IPS-18c (cell line): ENCODE data around the gene NOP9.

Experiments used
- H3K4me3 ChIP-seq: 2 replicates; pipeline ENCODE4 v1.7.0; 2013; ENCODE audit warnings: low read depth, mild to moderate bottlenecking, low read length, moderate library complexity; ENCODE audit not compliant: insufficient read depth
- H3K9me3 ChIP-seq: one replicate; pipeline ENCODE4 v1.6.1; 2013; ENCODE audit warnings: mild to moderate bottlenecking, low read length, moderate library complexity; ENCODE audit not compliant: control insufficient read depth, insufficient read depth

Gene NOP9

DNA sequence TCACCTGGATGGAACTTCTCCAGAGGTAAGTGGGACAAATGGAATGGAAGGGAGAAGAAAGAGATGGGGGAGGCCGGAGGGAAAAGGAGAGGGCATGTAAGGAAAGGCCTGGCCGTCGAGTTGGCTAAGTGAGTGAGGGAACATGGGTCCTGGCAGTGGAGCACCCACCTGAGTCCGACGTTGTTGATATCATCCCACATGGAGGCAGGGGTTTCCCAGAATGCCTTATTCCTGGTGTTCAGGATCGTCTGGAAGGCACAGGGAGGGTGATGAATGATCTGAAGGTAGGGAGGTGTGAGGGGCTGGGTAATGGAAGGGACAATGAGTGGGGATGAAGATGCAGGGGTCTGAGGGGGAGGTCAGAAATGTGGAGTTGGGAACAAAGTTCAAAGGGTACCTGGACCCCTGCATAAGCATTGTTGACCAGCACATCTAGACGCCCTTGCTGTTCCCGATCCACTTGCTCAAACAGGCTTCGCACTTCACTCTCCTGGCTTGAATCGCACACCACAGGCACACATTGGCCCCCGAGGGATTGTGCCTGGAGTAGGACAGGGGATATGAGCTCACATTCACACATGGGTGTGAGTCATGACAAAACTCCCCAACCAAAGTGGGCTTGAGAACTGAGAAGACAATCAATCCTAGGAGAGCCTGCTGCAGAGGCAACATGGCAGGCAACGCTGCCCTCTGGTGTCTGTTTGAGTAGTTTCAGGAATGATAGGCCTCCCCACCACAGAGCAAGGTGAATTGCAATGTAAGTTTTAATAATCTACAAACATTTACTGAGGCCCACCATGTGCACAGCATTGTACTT, 3.1 kb upstream of the NOP9 start:
- Histone ChIP-seq H3K4me3 (no peak overlapping the region), H3K9me3 (no peaks in the 10 kb centered on the region)

DNA sequence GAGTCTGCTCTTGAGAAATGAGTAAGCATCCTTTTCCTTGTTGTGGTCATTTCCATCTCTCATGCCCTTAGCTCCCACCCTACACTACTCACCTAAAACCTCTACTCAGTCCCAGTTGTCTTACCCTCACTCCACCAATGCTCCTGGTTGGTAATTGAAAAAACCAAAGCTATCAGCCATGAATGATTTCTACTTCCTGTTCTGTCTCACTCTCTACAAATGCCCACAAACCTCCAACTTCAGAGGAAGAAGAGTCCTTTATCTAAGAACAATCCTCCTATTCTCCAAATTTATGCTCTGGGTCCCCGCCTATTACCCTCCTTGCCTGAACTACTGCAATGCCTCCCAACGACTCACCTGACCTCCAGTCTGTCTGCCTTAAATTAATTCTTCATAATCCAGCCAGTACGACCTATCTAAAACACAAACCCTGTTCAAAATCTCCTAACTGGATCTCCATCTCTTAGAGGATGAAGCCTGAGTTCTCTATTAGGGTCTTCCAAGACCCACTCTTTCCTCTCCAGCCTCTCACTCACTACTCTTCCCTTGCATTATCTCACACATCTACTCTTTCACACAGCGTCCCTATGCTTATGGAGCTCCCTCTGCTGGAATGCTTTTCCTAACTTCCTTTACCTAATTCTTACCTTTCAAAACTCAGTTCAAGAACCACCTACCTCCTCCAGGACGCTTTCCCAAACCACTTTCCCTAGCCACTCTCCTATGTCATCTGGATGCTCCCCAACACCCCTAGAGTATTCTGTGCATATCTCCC, 2.3 kb upstream of the NOP9 start:
- no peaks in the 10 kb centered on the region for H3K9me3 ChIP-seq
- H3K4me3 ChIP-seq = no peak overlapping the region

GRCh38 chr14:24298892-24299254, 777 bp upstream of the NOP9 start:
- Histone ChIP-seq H3K4me3 (peak overlapping the region; percentile 92), H3K9me3 (no peaks in the 10 kb centered on the region)

DNA sequence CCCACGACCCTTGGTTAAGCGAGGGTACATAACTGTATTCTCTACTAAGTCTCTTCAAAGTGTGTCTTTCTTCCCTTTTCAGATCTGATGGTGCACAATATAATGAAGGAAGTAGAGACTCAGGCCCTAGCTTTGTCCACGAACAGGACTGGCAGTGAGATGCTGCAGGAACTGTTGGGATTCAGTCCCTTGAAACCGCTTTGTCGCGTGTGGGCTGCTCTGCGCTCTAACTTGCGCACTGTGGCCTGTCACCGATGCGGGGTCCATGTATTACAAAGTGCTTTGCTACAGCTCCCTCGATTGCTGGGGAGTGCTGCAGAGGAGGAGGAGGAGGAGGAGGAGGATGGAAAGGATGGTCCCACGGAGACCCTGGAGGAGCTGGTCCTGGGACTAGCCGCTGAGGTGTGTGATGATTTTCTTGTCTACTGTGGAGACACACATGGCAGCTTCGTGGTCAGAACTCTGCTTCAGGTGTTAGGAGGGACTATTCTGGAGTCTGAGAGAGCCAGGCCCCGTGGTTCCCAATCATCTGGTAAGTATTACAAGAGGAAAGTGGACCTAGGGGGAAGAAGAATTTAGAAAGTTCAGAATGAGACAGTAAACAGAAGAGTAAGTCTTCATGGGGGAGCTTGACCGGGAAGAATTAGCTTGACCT, 803 bp downstream of the NOP9 start:
- Histone ChIP-seq H3K9me3 (no peaks in the 10 kb centered on the region), H3K4me3 (peak overlapping the region; percentile 92)

DNA sequence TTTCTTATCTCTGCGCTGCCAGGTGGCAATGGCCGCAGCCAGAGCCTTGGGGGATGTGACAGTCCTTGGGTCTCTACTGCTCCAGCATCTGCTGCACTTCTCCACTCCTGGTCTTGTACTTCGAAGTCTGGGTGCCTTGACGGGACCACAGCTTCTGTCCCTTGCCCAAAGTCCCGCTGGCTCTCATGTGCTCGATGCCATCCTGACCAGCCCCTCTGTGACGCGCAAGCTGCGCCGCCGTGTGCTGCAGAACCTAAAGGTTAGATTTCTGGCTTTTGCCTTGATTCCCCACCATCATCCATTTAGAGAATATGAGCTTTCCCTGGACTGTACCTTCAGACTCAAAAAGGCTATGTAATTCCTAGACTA, 4.4 kb downstream of the NOP9 start:
- Histone ChIP-seq H3K4me3 (no peak overlapping the region), H3K9me3 (no peaks in the 10 kb centered on the region)

- Histone ChIP-seq H3K4me3 (no peak overlapping the region), H3K9me3 (no peaks in the 10 kb centered on the region)
Measured at GRCh38 chr14:24307156-24307574, 7.5 kb downstream of the NOP9 start.

DNA sequence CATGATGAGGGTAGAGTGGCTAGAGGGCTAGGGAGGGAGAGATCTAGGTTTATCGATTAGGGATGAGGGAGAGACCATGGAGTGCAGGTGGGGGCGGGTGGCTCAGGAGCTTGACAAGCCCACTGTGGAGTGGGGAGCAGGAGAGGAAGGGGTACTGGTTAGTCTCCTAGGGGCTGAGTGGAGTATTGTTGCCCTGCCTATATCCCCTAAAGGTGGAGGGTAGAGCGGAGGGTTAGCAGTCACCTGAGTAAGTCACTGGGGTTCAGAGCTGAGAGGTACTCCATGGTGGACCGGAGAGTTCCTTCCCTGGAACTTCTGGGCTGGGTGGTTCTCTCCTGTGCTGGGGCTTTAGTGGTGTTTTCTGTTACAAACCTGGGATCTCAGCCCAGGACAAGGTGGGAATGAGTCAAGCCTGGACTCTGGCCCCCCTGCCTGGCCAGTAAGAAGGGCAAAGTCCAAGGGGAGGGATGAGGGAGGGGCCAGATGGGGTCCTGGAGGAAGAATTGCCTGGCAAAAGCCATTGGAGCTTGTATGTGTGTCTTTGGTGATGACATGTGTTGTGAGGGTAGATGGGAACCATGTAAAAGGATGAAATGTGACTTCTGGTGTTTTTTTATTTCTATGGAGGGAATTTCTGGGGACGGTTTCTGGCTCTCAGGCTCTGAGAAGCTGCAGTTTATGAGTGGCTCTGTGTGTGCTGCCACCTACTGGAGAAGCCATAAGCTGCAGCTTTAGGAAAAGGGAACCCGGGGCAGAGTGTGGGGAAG, 8.1 kb downstream of the NOP9 start, which contains the start of gene CIDEB:
Gene CIDEB, minus strand, starts transcription at position 403 of the 767 bp plus-strand sequence. Its CDS starts 119 bp downstream, at position 284.
- no peak within 1 kb of the TSS for H3K4me3 ChIP-seq
- H3K9me3 ChIP-seq = no peaks in the 10 kb centered on the region

GRCh38 chr14:24308342-24309124, 8.9 kb downstream of the NOP9 start:
- Histone ChIP-seq H3K9me3 (no peaks in the 10 kb centered on the region), H3K4me3 (no peak overlapping the region)

DNA sequence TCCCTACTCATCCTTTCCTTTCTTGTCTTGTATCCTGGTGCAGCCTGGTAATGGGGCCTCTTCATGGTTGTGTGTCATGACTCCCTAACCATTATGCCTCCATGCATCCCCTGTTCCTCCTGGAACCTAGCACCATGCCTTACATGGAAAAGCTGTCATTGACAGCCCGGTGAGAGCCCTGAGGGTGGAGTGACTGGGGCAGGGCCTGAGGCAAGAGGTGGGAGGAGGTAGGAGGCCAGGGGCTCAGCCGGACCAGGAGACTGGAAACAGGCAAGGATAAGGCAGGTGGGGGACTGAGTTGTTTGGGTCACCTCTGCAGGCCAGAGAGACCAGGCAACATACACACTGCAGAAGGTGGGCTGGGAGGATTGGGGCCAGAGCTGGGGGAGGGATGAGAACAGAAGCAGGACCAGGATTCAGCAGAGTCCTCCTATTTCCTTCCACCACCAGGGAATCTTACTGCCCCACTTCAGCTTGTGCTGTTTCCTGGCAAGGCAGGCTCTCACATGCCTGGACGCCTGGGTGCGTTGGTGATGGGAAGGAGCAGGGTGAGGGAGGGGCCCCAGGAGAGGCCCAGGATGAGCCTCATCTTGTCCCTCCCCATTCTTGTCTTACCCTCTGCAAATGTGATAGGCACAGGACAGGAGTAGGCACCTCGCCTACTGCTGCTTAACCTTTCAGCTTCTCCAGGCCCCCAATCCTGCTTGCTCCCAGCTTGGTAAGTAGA, 10.1 kb downstream of the NOP9 start, which contains the start of gene LTB4R2:
Gene LTB4R2, plus strand, starts transcription at position 603 of the 727 bp plus-strand sequence. CDS start 525 bp downstream, outside the sequence.
- Histone ChIP-seq H3K9me3 (no peaks in the 10 kb centered on the region), H3K4me3 (no peak within 1 kb of the TSS)

DNA sequence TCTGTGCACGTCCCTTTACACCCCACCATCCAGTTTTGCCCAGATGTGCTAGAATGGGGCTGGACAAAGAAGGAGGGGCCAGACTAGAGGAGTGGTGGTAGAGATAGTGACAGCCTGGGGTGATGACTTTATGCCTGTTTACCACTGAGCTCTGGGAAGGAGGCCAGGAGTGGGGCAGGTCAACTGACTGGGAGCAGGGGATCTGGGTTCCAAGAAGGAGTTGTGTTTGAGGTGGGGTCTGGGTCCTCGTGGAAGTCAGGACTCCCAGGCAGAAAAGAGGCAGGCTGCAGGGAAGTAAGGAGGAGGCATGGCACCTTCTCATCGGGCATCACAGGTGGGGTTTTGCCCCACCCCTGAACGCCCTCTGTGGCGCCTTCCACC, 10.6 kb downstream of the NOP9 start:
- Histone ChIP-seq H3K4me3 (no peak overlapping the region), H3K9me3 (no peaks in the 10 kb centered on the region)

GRCh38 chr14:24310646-24311604, 11.3 kb downstream of the NOP9 start, which contains the start of gene LTB4R:
Gene LTB4R (plus strand): TSS chr14:24311502. CDS start chr14:24315652, 4,150 bp downstream.
- no peak within 1 kb of the TSS for H3K4me3 ChIP-seq
- H3K9me3 ChIP-seq = no peaks in the 10 kb centered on the region

GRCh38 chr14:24311837-24312615, 12.4 kb downstream of the NOP9 start:
- Histone ChIP-seq H3K4me3 (no peak overlapping the region), H3K9me3 (no peaks in the 10 kb centered on the region)

DNA sequence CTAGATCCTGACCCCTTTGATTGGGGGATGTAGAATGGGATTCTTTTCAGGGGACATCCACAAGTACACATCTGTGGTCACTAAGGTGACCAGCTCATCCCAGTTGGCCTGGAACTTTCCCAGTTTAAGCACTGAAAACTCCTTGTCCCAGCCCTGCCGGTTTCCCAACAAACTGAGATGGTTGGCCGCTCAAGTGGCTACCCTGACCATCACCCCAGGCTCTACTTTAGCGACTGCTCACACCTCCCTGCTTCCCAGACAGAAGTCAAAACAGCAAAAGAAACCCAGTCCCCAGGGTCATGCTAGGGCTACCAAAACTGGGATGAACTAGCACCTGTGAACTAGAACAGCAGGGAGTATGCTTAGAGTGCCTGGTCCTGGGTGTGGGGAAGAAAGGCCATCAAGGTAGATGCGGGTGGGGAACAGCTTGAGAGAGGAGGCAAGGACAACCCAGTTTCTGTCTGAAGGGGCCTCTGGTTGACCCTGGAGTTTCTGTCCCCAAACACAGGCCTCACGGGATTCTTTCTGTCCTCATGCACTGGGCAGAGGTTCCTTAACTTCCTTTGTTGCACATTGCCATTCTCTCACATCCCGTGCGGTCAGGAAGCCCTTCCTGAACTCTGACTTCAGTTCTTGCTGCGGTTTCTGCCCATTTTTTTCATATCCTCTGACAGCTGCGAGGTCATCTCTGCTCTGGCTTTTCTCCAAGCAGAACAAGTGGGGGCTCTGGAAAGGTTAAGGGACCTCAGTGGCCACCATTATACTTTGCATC, 13.3 kb downstream of the NOP9 start:
- Histone ChIP-seq H3K9me3 (no peaks in the 10 kb centered on the region), H3K4me3 (no peak overlapping the region)

DNA sequence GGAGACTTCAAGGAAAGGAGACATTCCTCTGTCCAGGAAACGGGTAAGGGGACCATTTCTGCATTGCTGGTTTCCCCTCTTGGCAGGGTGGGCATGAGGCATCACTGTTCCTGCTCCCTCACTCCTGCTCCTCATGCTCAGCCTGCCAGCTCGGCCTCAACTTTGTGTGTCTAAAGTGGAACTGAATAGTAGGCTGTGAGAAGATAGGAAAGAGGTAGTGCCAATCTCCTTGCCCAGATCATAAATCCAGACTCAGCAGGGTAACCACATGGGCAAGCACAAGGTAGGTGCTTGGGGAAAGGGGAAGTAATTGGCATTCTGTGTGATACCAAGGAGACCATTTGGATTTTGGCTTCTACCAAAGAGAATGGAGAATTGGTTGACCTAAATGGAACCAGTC, 14.3 kb downstream of the NOP9 start:
- no peak overlapping the region for H3K4me3 ChIP-seq

More for the DNA sequence above, 14.3 kb downstream of the NOP9 start:
- H3K9me3 ChIP-seq = no peaks in the 10 kb centered on the region
